Endothelial cell (in vitro differentiated cells): ENCODE results near the gene ZNF384. TPM values are rescaled to one million over a fixed set of nuclear protein-coding genes. Genes with fewer than 3 reads are reported as not detected.
A peak's percentile ranks its signal among the peaks of the same experiment; 100 is the strongest.

Experiments used
- DNase-seq: peaks from one replicate; pipeline ENCODE4 v3.0.0; 2021; ENCODE audit warnings: low spot score
- H3K27ac Mint-ChIP-seq: one replicate; pipeline ENCODE4 v1.8.0; 2021; ENCODE audit warnings: mixed read lengths, inconsistent platforms; ENCODE audit not compliant: unreplicated experiment
- H3K27me3 Mint-ChIP-seq: one replicate; pipeline ENCODE4 v1.8.0; 2021; ENCODE audit warnings: mild to moderate bottlenecking, moderate library complexity, mixed read lengths, inconsistent platforms; ENCODE audit not compliant: unreplicated experiment
- H3K36me3 Mint-ChIP-seq: one replicate; pipeline ENCODE4 v1.8.0; 2021; ENCODE audit warnings: mild to moderate bottlenecking, low read depth, mixed read lengths, inconsistent platforms; ENCODE audit not compliant: unreplicated experiment
- H3K4me1 Mint-ChIP-seq: one replicate; pipeline ENCODE4 v1.8.0; 2021; ENCODE audit warnings: mild to moderate bottlenecking, mixed read lengths, inconsistent platforms; ENCODE audit not compliant: unreplicated experiment
- H3K4me3 Mint-ChIP-seq: one replicate; pipeline ENCODE4 v1.8.0; 2021; ENCODE audit warnings: mild to moderate bottlenecking, mixed read lengths, inconsistent platforms; ENCODE audit not compliant: unreplicated experiment
- H3K9me3 Mint-ChIP-seq: one replicate; pipeline ENCODE4 v1.8.0; 2021; ENCODE audit warnings: mixed read lengths, inconsistent platforms; ENCODE audit not compliant: unreplicated experiment
- total RNA-seq: library from RNA; stranded (reverse); fragmentation: NEBNext Ultra II Directional; extraction: Animal tissue kit (Norgen Biotek cat#: 25700); gene quantifications from one replicate; pipeline ENCODE4 v1.2.1, GENCODE V29; 2021; ENCODE audit not compliant: unreplicated experiment
- TF ChIP-seq, protein P1 (sequence below): fragments of 200-600 bp; sonication (generic); IDR thresholded peaks from one replicate; pipeline ENCODE4 v1.5.0; 2021; ENCODE audit warnings: antibody characterized with exemption; ENCODE audit not compliant: unreplicated experiment

ZNF384 gene
- total RNA-seq, 1 donor from 2014 or later = 85.2 TPM

- peak; percentile 34 for DNase-seq
- H3K4me3 Mint-ChIP-seq = peak overlapping the region; percentile 10
- H3K27ac Mint-ChIP-seq = peak overlapping the region; percentile 99
- H3K4me1 Mint-ChIP-seq = peaks cover 59% of the 10 kb centered on the region
- peaks cover 7% of the 10 kb centered on the region for H3K27me3 Mint-ChIP-seq
- TF ChIP-seq, protein P1, sequence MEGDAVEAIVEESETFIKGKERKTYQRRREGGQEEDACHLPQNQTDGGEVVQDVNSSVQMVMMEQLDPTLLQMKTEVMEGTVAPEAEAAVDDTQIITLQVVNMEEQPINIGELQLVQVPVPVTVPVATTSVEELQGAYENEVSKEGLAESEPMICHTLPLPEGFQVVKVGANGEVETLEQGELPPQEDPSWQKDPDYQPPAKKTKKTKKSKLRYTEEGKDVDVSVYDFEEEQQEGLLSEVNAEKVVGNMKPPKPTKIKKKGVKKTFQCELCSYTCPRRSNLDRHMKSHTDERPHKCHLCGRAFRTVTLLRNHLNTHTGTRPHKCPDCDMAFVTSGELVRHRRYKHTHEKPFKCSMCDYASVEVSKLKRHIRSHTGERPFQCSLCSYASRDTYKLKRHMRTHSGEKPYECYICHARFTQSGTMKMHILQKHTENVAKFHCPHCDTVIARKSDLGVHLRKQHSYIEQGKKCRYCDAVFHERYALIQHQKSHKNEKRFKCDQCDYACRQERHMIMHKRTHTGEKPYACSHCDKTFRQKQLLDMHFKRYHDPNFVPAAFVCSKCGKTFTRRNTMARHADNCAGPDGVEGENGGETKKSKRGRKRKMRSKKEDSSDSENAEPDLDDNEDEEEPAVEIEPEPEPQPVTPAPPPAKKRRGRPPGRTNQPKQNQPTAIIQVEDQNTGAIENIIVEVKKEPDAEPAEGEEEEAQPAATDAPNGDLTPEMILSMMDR = no peak
- no peaks in the 10 kb centered on the region for H3K9me3 Mint-ChIP-seq
- peaks cover 34% of the 10 kb centered on the region for H3K36me3 Mint-ChIP-seq
Observed at GRCh38 chr12:6644903-6645302, 44.3 kb downstream of the ZNF384 start.

DNA sequence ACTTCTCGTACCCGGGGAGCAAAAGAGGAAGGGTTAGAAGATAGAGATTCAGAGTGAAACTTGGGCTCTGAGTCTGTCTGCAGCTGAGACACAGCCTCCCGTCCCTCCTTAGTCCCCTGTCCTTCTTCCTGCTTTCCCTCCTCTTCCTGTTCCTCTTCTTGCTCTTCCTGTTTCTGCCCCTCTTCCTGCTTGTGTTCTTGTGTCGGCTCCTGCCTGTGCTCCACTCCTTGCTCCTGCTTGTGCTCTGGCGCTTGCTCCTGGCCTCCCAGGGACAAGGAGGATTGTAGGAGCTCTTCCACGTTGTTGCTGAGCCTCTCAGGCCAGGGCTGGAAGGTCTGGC is 44.9 kb downstream of the ZNF384 start:
- TF ChIP-seq, protein P1 = no peak
- H3K9me3 Mint-ChIP-seq = no peaks in the 10 kb centered on the region
- peaks cover 34% of the 10 kb centered on the region for H3K36me3 Mint-ChIP-seq
- H3K27ac Mint-ChIP-seq = peak overlapping the region; percentile 99
- H3K4me1 Mint-ChIP-seq = peaks cover 62% of the 10 kb centered on the region
- H3K4me3 Mint-ChIP-seq = peak overlapping the region; percentile 71
- peaks cover 10% of the 10 kb centered on the region for H3K27me3 Mint-ChIP-seq
- peak; percentile 37 for DNase-seq

DNA sequence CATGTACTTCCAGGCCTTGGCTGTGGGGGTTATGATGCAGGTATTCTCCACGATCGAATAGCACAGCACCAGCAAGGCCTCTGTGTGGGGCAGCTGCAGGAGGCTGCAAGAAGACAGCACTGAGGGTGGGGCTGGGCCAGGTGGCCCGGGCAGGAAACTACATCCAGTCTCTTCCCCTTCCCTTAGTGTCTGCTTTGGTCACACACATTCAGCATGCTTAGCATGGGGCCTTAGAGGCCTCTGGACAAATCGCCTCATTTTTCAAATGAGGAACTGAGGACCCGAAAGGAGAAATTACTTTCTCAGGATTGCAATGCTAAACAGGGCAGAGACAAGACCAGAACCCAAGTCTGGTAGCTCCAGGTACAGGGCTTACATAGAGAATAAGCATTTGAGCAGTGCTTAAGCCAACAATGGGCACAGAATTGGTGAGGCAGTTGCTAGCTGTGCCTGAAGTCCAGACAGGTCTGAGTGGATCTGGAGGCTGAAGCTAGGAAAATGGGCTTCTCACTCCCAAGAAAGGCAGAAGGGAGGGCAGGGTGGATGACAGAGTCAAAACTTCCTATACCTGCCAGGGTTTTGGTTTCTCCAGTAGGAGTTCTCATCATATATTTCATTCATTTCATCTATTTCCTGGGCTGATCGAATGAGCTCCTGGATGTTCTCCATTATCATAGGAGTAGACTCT is 45.5 kb downstream of the ZNF384 start:
- Mint-ChIP-seq H3K27me3 (peaks cover 11% of the 10 kb centered on the region), H3K27ac (peak overlapping the region; percentile 99), H3K4me1 (peaks cover 67% of the 10 kb centered on the region), H3K4me3 (peak overlapping the region; percentile 71), H3K9me3 (no peaks in the 10 kb centered on the region), H3K36me3 (peaks cover 34% of the 10 kb centered on the region)
- TF ChIP-seq, protein P1 = no peak
- no peak for DNase-seq

- Mint-ChIP-seq H3K27me3 (peaks cover 11% of the 10 kb centered on the region), H3K27ac (no peak overlapping the region), H3K36me3 (peaks cover 19% of the 10 kb centered on the region), H3K9me3 (no peaks in the 10 kb centered on the region), H3K4me3 (no peak overlapping the region), H3K4me1 (peaks cover 77% of the 10 kb centered on the region)
- TF ChIP-seq, protein P1 = no peak
- DNase-seq = no peak
Observed at GRCh38 chr12:6641131-6641530, 48.0 kb downstream of the ZNF384 start.

GRCh38 chr12:6640497-6640896 is 48.7 kb downstream of the ZNF384 start:
- Mint-ChIP-seq H3K4me1 (peaks cover 80% of the 10 kb centered on the region), H3K4me3 (no peak overlapping the region), H3K27ac (peak overlapping the region; percentile 34)

More at GRCh38 chr12:6640497-6640896, 48.7 kb downstream of the ZNF384 start:
- no peak for DNase-seq
- peaks cover 19% of the 10 kb centered on the region for H3K36me3 Mint-ChIP-seq
- TF ChIP-seq, protein P1 = no peak
- H3K27me3 Mint-ChIP-seq = peaks cover 10% of the 10 kb centered on the region
- H3K9me3 Mint-ChIP-seq = no peaks in the 10 kb centered on the region
